Endodermal cell (in vitro differentiated cells): ENCODE data around the gene DENND5A. TPM values are rescaled to one million over a fixed set of nuclear protein-coding genes. Genes with fewer than 3 reads are reported as not detected.

Source experiments
- DNase-seq: peaks from one replicate; pipeline ENCODE4 v3.0.0-alpha.2; 2017
- H3K27ac ChIP-seq: 2 replicates; pipeline ENCODE4 v1.5.1; 2013; ENCODE audit warnings: mild to moderate bottlenecking, low read depth, low read length, moderate library complexity
- H3K27me3 ChIP-seq: 2 replicates; pipeline ENCODE4 v1.6.1; 2013; ENCODE audit warnings: mild to moderate bottlenecking, low read length, moderate library complexity; ENCODE audit not compliant: insufficient read depth, control insufficient read depth, poor library complexity, severe bottlenecking
- H3K36me3 ChIP-seq: 2 replicates; pipeline ENCODE4 v1.7.0; 2013; ENCODE audit warnings: mild to moderate bottlenecking, low read length, moderate library complexity; ENCODE audit not compliant: control insufficient read depth, insufficient read depth
- H3K4me1 ChIP-seq: one replicate; pipeline ENCODE4 v1.7.0; 2013; ENCODE audit warnings: low read length; ENCODE audit not compliant: control insufficient read depth, insufficient read depth
- H3K4me3 ChIP-seq: 2 replicates; pipeline ENCODE4 v1.5.1; 2013; ENCODE audit warnings: mild to moderate bottlenecking, low read length, moderate library complexity
- H3K9ac ChIP-seq: 2 replicates; pipeline ENCODE4 v1.6.1; 2013; ENCODE audit warnings: mild to moderate bottlenecking, low read length, moderate library complexity; ENCODE audit not compliant: poor library complexity, severe bottlenecking; ENCODE audit errors: extremely low read depth
- H3K9me3 ChIP-seq: 2 replicates; pipeline ENCODE4 v1.6.1; 2013; ENCODE audit warnings: mild to moderate bottlenecking, low read length, moderate library complexity; ENCODE audit not compliant: control insufficient read depth
- H3K27ac Mint-ChIP-seq: 2 replicates; pipeline ENCODE4 v1.8.0; 2020; ENCODE audit warnings: mixed read lengths
- H3K27me3 Mint-ChIP-seq: 2 replicates; pipeline ENCODE4 v1.8.0; 2021; ENCODE audit warnings: mild to moderate bottlenecking, mixed read lengths; ENCODE audit not compliant: insufficient read depth
- H3K36me3 Mint-ChIP-seq: 2 replicates; pipeline ENCODE4 v1.8.0; 2020; ENCODE audit warnings: low read depth, mixed read lengths
- H3K4me1 Mint-ChIP-seq: 2 replicates; pipeline ENCODE4 v1.8.0; 2020; ENCODE audit warnings: mixed read lengths
- H3K4me3 Mint-ChIP-seq: 2 replicates; pipeline ENCODE4 v1.8.0; 2020; ENCODE audit warnings: mild to moderate bottlenecking, moderate library complexity, mixed read lengths
- H3K9me3 Mint-ChIP-seq: 2 replicates; pipeline ENCODE4 v1.8.0; 2020; ENCODE audit warnings: mild to moderate bottlenecking, mixed read lengths
- CTCF ChIP-seq: fragments of 200-600 bp; sonication (generic); conservative IDR thresholded peaks from 2 replicates; pipeline ENCODE4 v1.5.0; 2021; ENCODE audit warnings: antibody characterized with exemption, mild to moderate bottlenecking
- WGBS, 2 experiments: methylation state at CpG; one replicate each; pipeline versions ENCODE4 v1.1.5 to v1.1.7; 2013; ENCODE audit warnings: missing lambda C conversion rate in 2 of 2, mixed read lengths in 1 of 2; ENCODE audit not compliant: insufficient coverage in 1 of 2, insufficient read length in 1 of 2; 5-methylcytosine and 5-hydroxymethylcytosine counted together
- total RNA-seq, 2 donors: library from RNA; stranded (reverse); fragmentation: NEBNext Ultra II Directional in 1 of 2; extraction: Animal tissue kit (Norgen Biotek cat#: 25700) in 1 of 2; gene quantifications; 2 replicates in 1 of 2; 3 replicates in 1 of 2; pipeline ENCODE4 v1.2.1, GENCODE V29; 2021

DENND5A gene
- total RNA-seq, 2 donors from 2014 or later: 119 to 171 TPM

DNA sequence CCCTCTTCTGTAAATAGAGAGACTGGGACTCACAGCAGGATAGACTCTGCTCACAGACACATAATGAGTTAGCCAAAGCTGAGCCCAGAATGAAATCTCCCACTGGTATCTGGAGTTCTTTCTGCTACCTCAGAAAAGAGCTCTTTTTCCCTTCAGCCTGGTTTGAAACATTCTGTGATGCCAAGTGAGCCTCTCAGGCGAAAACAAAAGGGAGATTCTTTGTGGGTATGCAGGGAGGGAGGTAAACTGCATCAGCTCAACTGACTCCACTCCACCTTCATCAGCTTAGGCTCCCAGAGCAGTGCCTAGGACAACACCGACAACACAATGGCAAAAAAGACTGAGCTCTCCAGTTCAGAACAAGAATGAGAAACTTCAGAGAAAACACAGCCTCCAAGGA lies 118.7 kb downstream of the DENND5A start:
- WGBS, 2 experiments: 91 to 100% methylated on average over 1 to 2 of the region's 2 CpGs
- DNase-seq: no peak
- peaks cover 99% of the 10 kb centered on the region for H3K36me3 ChIP-seq
- no peaks in the 10 kb centered on the region for H3K4me1 ChIP-seq
- Mint-ChIP-seq H3K27me3 (no peaks in the 10 kb centered on the region), H3K4me1 (peaks cover 16% of the 10 kb centered on the region), H3K9me3 (no peaks in the 10 kb centered on the region), H3K4me3 (no peak overlapping the region), H3K27ac (peak overlapping the region; percentile 75), H3K36me3 (peaks cover 90% of the 10 kb centered on the region)
- TF ChIP-seq CTCF: no peak
- H3K9ac ChIP-seq: no peak overlapping the region
- no peak overlapping the region for H3K27ac ChIP-seq
- H3K4me3 ChIP-seq: no peak overlapping the region
- no peaks in the 10 kb centered on the region for H3K27me3 ChIP-seq
- H3K9me3 ChIP-seq: no peaks in the 10 kb centered on the region

GRCh38 chr11:9145283-9145682 lies 119.9 kb downstream of the DENND5A start:
- Mint-ChIP-seq H3K4me3 (no peak overlapping the region), H3K9me3 (no peaks in the 10 kb centered on the region), H3K27me3 (no peaks in the 10 kb centered on the region), H3K27ac (peak overlapping the region; percentile 20), H3K36me3 (peaks cover 89% of the 10 kb centered on the region), H3K4me1 (peaks cover 13% of the 10 kb centered on the region)
- no peak overlapping the region for H3K9ac ChIP-seq
- H3K4me3 ChIP-seq: no peak overlapping the region
- no peak overlapping the region for H3K27ac ChIP-seq
- TF ChIP-seq CTCF: no peak
- peaks cover 97% of the 10 kb centered on the region for H3K36me3 ChIP-seq
- H3K4me1 ChIP-seq: no peaks in the 10 kb centered on the region
- no peaks in the 10 kb centered on the region for H3K27me3 ChIP-seq
- 92 to 100% methylated on average over 2 of the region's 2 CpGs for whole genome bisulfite sequencing, 2 experiments
- no peaks in the 10 kb centered on the region for H3K9me3 ChIP-seq
- no peak for DNase-seq

DNA sequence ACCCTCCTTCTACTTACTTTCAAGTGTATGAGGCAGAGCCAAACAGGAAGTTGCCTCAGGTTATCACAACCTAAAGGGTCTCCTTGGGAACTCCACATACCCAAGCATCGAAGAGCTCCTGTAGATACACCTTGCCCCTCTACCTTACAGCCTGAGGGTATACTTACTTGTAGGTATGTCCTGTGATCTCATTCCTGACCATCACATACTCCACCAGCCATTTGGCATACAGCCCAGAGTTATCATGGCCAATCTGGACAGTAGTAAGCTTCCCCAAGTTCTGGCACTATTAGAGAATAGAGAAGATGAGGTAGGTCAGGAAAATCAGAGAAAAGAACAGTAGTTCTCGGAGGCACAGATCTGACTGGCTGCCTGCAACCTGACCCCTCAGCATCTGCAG lies 120.3 kb downstream of the DENND5A start:
- Mint-ChIP-seq H3K36me3 (peaks cover 89% of the 10 kb centered on the region), H3K27me3 (no peaks in the 10 kb centered on the region), H3K9me3 (no peaks in the 10 kb centered on the region), H3K27ac (peak overlapping the region; percentile 20), H3K4me3 (no peak overlapping the region), H3K4me1 (peaks cover 13% of the 10 kb centered on the region)
- no peak for DNase-seq
- Histone ChIP-seq H3K27ac (no peak overlapping the region), H3K4me1 (no peaks in the 10 kb centered on the region), H3K27me3 (no peaks in the 10 kb centered on the region), H3K36me3 (peaks cover 97% of the 10 kb centered on the region), H3K9me3 (no peaks in the 10 kb centered on the region), H3K4me3 (no peak overlapping the region), H3K9ac (no peak overlapping the region)
- TF ChIP-seq CTCF: no peak
- WGBS, 2 experiments: 98 to 100% methylated on average over 1 to 2 of the region's 2 CpGs
